NCI-H2029 (cell line): ENCODE data around the gene TOX2.

Experiments
- DNase-seq: peaks from one replicate; lab custom pipeline; 2025; lab: John Stamatoyannopoulos, UW

The TOX2 gene

DNA sequence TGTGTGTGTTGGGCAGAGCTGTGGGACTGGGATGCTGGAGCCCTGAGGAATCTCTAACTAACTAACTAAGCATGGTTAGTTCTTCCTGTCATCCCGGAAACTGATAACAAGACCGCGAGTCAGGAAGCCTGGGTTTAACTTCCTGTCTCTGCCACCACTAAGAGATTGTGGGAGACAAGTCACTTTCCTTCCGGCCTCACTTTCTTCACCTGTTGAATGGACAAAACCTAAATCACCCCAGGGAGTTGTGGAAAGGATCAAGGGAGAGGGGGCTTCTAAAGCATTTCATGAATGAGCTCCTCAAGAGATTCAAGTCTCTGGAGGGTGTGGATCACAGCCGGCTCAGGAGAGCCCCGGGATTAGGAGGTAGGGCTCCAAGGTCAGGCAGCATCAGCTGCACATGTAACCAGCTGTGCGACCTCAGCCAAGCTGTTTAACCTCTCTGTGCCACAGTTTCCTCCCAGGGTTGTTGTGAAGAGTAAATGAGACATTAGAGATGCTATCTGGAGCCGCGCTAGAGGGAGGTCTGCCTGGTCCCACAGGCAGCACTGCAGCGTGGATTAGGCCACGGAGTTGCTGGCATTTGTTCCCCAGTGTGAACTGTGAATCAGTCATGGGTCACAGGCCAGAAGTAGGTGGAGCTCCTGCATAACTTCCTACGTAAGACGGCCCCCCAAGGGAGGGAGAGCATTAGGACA, 105.1 kb downstream of the TOX2 start:
- DNase-seq = no peak

DNA sequence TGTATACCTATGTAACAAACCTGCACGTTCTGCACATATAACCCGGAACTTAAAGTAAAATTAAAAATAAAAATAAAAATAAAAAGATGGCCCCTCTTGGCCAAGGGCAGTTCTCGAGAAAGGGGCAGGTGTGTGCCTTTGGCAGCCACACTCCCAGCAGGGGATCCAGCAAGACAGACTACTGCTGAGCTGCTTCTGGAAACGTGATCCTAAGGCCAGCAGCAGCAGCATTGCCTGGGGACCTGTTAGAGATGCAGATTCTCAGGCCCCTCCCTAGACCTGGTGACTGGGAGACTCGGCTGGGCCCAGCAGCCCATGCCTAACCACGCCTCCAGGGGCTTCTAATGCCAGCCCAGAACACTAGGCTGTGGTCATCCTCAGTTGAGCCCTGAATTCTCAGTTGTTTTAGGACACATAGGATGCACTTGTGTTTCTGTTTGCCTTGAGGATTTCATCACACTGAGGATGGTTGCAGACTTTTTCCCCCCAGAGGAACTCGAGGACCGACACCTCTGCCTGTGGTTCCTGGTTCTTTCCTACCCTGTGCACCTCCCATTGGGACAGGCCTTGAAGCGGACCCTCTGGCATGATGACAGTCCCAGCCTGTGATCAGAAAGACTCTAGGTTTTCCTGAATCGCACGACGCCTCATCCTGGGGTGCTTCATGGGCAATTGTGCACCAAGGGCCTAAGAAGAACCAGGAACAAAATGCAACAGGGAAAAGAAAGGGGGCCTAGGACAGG, 105.9 kb downstream of the TOX2 start:
- no peak for DNase-seq

DNA sequence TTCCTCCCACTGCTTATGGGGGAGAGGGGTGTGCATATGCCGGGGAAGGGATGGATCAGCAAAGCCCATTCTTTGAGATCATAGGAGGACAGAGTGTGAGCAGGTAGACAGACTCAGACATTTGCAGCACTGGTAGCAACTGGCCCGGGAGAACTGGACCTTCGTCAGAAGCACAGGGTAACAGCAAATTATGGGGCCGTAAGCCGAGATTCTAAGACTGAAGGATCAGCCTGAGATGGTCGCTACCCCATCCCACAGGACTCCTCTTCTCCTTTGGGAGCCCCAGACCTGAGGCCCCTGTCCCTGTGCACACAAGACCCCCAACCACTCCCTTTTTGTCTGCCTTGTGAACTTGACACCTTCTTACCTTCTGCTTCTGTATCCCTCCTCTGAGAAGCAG, 106.5 kb downstream of the TOX2 start:
- no peak for DNase-seq

DNA sequence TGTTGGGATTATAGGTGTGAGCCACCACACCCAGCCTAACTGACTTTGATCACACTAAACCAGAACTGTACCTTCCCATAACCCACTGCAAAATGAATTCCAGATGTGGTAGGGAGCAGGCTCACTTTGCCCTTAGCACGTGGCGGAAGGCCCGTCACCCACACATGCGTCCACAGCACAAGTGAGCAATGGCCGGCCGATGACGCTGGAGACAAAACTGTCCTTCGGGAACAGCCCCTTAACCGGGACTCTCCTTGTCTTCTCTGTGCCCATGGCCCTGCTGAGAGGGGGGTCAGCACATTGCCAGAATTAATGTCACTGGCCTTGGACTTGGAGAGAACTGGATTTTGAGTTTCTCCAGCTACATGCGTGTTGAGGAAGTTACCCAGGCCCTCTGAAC, 107.2 kb downstream of the TOX2 start:
- no peak for DNase-seq

DNA sequence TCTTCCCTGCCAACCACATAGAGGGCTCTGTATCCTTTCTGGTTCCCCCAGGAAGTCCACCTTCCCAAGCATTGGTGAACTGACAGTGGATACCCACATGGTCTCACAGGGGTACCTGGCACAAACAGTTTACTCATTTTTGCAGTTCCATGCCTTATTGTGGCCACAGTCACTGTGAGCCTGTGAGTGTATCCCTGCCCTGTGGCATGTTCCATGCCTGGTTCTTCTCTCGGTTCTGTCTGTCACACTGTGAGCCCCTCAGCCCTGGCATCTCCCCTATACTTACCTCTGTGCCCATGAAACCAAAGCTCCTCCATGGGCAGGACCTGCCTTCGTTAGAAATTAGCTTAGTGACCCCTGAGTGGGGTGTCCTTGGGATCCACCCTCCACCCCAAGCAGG, 107.8 kb downstream of the TOX2 start:
- DNase-seq = no peak

DNA sequence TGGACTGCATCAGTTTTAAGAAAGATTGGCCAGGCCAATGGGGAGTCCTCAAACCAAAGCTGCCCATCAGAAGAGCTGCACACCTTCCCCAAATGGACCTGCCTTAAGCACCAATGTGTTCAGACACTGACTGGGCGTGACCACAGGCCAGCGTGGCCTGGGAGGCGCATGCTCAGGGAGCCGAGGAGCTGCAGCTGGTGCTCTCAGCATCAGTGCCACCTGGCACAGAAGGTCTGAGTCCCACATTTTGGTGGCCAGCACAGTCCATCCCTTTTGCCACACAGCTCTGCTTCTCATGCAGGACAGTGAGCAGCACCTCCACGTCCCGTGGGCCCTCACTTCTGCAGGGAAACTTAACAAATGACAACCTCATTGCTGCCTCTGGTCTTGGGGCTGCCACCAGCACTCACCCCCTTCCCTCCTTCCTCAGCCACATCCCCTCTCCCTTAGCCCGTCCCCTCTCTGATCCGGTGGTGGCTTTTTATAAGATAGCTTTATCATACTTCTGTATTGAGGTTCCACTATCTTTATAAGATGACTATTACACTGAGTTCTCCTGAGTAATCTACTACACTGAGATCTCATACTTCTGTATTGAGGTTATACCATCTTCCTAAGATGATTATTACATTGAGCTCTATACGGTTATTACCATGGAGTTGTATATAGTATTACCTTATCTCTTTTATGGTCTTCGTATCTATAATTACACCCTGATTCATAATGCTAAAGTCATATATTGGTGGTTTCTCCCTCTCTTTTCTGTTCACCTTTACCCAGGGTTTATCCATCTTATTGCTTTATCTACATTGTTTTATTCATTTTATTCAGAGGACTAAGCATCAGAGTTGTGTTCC, 109.1 kb downstream of the TOX2 start:
- no peak for DNase-seq

DNA sequence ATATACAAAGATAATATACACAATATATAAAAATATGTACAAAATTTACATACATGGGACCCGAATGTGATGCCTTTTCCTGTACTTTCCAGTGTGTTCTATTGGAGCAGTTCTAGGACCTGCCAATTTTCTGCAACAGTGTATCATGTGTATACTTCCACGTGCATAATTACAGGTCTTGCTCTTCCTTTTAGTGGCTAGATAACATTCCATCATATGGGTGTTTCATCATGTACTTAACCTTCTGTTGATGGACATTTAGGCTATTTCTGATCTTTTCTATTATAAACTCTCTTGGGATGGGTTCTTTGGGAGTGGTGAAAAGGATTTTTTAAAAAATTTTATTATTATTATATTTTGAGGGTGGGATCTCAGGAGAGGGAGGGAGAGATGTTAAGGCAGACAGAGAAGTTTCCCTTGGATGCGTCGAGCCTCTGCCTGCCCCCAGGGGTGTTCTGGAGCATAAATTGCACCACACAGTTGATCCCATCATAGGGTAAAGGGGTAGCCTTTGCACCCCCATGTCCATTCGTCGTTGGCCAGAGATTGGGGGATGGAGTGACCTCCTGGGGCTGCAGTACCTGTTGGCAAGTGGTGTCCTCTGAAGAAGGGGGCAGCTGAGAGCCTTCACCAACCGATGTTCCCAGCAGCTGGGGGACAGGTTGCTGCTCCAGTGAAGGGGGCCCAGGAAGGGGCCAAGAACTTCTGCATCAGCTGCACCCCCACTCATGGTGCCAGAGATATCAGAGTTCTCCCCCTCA, 110.3 kb downstream of the TOX2 start:
- no peak for DNase-seq

DNA sequence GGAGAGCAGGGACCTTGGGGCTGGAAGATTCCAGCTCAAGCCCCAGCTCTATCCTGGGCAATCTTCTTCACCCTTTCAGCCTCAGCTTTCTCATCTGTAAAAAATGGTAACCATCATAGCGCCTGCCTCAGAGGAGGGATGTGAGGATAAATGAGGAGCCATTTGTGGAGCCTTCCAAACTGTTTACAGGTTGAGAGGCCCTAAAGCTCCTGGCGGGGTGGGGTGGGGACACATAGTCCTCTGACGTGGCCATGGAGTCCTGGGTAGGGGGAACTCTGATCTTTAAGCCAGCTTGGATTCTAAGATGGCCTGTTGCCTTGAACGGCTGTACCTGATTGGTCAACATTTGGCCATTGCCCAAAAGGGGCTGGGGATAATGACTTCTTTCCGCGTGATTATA, 111.1 kb downstream of the TOX2 start:
- no peak for DNase-seq

DNA sequence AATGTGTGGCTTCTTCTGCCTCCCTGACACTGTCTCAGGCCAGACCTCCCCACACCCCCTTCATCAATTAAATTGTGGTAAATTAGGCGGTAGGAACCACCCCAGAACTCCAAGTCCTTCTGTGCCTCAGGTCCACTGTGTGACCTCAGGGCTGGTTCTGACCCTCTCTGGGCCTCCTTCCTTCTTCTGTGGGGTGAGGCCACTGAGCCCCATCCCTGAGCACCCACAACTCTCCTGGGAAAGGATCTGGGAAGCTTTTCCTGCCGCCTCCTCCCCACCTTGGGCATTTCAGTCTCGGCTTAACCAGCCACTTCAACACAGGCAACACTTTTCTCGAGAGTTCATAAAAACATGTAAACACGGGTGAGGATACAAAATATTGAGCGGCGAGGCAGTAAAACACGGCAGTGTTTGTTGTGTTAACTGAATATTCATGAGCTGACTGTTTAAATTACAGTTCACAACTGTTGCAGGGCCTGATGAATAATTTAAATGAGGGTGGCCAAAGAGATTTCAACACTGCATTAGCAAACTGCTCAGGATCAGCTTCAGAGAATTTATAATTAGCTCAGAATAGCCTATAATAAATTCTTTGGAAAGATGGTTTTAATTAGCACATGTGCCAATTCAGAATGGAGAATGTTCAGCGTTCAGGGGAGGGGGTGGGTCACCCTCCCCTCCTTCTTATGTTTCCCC, 112.1 kb downstream of the TOX2 start:
- DNase-seq = no peak

DNA sequence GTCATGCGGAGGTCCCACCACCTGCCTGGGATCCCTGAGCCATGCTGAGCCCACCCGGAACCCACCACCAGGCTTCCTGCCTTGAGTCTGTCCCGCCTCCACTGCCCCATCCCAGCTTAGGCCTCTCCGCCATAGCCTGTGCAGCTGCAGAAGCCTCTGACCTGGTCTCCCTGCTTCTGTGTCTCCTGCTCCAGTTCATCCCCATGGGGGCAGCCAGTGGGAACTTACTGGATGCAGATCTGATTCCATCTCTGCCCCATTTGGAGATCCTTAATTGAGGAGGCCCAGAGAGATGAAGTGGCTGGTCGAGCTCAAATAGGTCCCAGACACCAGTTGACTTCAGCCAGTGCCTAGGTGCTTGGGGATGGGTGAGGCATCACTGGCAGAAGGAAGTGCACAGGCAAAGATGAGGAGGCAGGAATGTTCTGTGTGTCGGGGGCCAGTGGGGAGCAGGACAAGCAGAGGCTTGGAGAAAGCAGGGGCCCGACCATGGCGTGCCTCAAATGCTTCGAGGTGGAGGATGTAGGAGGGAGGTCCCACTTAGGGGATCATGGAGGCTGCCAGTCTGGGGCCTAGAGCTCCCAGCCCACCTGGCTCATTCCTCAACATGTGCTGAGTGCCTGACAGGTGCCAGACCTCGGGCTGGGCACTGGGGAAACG, 112.8 kb downstream of the TOX2 start:
- DNase-seq = no peak

DNA sequence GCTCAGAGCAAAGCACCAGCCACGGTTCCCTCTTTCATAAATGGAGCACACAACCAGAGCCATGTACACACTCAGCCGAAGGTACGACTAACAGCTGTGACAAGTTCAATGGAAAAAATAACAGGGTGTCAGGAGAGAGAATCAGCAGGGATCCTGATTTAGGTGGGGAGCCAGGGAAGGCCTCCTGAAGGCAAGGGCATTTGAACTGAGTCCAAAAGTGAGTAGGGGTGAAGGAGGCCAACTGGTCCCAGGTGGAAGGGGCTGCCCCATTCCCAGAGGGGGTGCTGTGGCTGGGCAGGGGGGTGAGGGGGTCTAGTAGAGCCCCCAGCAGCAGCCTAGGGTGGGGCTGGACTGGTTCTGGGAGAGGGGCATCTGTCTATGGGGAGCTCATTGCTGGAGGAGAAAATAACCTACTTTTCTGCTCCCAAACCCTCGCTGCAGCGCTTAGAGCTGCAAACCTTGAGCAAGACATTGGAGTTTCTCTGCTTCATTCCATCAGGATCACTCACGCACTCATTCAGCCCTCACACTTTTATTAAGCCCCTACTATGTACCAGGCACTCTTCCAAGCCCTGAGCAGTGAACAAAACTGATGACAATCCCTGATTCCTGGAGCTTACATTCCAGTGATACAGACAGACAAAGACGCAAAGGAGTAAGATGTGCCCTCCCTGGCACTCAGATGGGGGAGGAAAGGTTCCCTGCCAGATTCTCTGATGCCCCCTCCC, 113.5 kb downstream of the TOX2 start:
- DNase-seq = no peak

DNA sequence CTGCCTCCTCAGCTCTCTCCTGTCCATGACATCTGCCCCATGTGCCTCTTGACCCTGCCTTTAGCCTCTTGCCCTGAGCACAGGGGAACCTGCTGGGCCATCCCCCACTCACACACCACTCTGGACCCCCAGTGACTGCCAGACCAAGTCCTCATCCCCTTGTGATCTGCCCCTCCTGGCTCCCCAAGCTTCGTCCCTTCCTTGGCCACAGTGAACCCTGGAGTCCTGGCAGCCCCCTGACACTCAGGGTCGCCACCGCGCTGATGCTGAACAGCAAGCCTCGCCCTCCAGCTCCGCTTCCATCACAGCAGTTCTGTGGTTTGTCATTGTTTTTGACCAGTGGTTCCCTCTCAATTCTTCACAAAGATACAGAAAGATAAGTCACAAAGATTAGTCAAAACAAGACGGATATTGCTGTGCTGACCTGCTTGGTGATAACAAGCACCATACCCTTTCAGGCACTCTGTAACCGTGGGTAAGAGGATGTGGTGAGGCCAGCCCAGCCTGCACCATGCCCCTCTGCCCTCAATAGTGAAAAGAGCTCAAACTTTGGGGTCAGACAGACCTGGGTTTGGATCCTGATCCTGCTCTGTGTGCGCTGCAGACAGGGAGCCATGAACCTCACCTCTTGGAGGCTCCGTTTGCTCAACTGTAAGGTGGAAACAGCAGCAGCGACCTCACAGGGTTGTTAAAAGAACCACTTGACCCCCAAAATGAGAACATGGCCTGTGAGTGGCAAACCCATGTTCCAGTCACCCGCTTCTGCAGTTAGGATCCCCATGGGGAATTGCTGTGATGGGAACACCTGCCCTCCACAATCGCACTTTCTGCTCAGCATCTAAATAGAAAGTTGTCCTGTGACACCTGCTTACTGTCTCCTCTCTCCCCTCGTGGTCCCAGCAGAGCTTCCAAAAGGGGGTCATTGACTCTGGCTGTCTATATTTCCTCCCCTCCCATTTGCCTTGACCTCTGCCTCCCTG, 114.5 kb downstream of the TOX2 start:
- no peak for DNase-seq

DNA sequence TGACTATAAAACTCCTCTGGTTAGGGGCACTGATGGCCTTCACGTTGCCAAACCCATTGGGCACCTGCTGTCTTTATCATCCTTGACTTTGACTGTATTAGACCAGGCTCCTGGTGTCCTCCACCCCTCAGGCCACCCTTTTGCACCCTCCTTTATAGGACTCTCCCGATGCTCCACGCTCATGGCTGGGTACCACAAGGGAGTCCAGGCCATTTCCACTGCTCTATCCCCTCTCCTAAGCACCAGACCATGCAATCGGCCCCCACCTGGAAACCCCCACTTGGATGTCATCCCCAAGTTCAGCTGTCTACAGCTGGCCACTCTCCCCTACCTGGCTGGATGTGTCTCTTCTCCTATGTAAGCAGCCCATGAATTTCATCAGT, 115.2 kb downstream of the TOX2 start:
- no peak for DNase-seq

DNA sequence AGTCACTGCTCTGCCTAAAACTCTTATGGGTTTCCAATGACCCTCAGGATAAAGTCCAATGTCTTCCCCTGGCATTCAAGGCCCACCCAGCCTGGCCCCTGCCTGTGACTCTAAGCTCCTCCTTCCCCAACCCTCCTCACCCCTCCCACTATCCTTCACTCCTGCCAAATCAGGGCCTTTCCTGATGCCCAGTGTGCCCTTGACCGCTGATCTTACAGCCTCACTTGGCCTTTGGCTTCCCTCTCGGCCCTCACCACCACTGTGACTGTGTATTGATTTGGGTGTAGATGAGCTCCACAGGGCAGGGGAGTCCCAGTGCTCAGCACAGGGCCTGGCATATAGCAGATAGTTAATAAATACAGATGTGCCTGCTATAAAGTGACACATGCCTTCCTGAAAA, 115.7 kb downstream of the TOX2 start:
- DNase-seq = no peak

DNA sequence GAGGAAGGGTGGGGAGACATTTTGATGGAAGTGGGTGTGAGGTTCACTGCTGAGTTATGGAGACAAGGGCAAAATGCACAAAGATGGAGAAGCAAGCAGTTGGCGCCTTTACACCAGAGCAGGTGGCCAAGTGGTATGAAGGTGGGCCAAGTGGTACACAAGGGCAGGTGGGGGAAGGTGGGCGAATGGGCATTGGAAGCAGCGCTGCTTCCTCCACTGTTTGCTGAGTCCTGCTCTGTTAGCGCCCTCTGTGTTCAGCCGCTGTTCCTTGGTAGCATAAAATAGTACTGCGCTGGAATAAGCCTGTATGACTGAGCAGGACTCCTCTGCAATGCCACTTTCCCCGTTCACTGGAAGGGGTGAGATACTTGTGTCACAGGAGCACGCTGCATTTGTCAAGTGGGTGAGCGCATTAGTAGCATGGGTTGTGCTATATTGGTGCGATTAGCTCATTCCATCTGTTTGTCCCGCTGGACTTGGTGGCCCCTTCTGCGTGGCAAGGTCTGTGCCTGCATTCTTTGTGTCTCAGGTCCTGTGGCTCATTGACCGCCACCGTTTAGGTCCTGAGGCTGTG, 116.4 kb downstream of the TOX2 start:
- no peak for DNase-seq

DNA sequence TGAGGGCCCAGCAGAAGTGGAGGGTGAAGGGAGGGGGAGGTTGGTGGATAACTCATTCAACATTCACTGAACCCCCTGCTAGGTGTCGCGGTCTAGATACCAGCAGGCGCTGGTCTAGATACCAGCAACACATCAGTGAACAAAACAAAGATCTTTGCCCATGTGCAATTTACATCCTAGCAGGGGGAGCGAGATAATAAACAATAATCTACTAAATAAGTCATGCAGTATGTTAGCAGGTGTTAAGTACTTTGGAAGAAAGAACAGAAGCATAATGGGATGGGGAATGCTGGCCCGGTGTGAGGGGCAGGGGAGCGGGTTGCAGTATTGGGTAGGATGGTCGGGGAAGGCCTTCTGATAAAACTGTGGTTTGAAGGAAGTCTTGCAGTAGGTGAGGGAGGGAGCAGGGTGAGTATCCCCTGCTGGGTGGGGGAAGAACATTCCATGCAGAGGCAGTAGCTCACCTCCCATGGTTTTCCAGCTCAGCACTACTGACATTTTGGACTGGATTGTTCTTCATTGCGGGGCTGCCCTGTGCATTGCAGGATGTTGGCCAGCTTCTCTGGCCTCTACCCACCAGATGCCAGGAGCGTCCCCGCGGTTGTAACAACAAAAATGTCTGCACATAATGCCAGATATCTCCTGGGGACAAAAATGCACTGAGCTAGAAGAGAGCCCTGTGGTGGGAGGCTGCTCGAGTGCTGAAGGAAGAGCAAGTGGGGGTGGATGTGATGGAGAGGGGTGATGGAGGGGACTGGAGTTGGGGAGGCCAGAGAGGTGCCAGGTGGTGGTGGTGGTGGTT, 117.3 kb downstream of the TOX2 start:
- DNase-seq = no peak

DNA sequence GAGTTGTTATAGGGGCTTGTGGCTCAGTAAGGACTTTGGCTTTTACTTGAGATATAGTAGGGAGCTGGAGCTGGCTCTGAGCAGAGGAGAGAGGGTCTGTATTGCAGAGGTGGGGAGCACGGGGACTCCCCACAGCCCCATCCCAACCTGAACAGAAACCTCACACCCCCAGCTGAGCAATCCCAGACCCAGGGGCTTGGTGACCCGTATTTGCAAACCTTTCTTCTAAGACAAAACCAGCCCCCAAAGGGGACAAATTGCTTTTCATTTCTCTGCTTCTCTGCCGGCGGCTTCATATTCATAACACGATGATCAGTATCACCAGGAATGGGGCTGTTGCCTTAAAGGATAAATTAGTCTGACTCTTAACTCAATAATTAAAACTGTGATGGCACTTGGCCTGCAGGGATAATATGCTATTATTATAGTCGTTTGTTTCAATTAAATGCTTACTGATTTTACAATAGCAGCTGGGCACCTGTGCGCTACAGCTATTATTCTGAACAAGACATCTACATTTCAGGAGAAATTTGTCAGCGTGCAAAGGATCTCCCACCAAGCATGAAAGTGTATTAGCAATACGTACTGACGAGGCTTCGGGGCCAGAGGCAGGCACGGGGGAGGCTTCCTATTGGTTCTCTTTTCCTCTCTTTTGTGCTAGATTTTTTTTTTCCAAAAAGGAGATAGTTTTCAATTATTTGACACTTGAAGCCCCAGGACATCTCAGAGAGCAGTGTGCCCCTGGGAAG, 118.1 kb downstream of the TOX2 start:
- no peak for DNase-seq
